Trophoblast cell (in vitro differentiated cells and primary cell): ENCODE data around the gene UBE2L3.

ENCODE experiments used
- DNase-seq, 2 donors: peaks; one replicate each; pipeline ENCODE4 v3.0.0-alpha.2; 2016
- H2AFZ ChIP-seq: 2 replicates; pipeline ENCODE4 v1.6.1; 2013; ENCODE audit warnings: low read length, moderate library complexity, mild to moderate bottlenecking; ENCODE audit not compliant: insufficient read depth, poor library complexity
- H2AK5ac ChIP-seq: 2 replicates; pipeline ENCODE4 v1.6.1; 2013; ENCODE audit warnings: mild to moderate bottlenecking, low read length
- H2BK120ac ChIP-seq: 2 replicates; pipeline ENCODE4 v1.6.1; 2013; ENCODE audit warnings: low read length, mild to moderate bottlenecking, moderate library complexity; ENCODE audit not compliant: insufficient read depth, poor library complexity
- H2BK12ac ChIP-seq: 2 replicates; pipeline ENCODE4 v1.6.1; 2013; ENCODE audit warnings: mild to moderate bottlenecking, low read length, moderate library complexity
- H2BK5ac ChIP-seq: 2 replicates; pipeline ENCODE4 v1.6.1; 2013; ENCODE audit warnings: low read length, low read depth, moderate library complexity, mild to moderate bottlenecking; ENCODE audit not compliant: poor library complexity
- H3K14ac ChIP-seq: 2 replicates; pipeline ENCODE4 v1.6.1; 2013; ENCODE audit warnings: mild to moderate bottlenecking, low read length
- H3K18ac ChIP-seq: 2 replicates; pipeline ENCODE4 v1.6.1; 2013; ENCODE audit warnings: mild to moderate bottlenecking, low read length
- H3K23ac ChIP-seq: 2 replicates; pipeline ENCODE4 v1.6.1; 2013; ENCODE audit warnings: low read length
- H3K27ac ChIP-seq: 2 replicates; pipeline ENCODE4 v1.5.1; 2013; ENCODE audit warnings: low read depth, mild to moderate bottlenecking, inconsistent platforms, low read length, moderate library complexity
- H3K27me3 ChIP-seq: 2 replicates; pipeline ENCODE4 v1.6.1; 2013; ENCODE audit warnings: inconsistent platforms, mild to moderate bottlenecking, low read length, moderate library complexity; ENCODE audit not compliant: insufficient read depth
- H3K36me3 ChIP-seq, 2 experiments: 1 replicate in 1 of 2; 2 replicates in 1 of 2; pipeline ENCODE4 v1.6.1; 2013; ENCODE audit warnings: low read length in 2 of 2, mild to moderate bottlenecking in 2 of 2, moderate library complexity in 1 of 2; ENCODE audit not compliant: insufficient read depth in 2 of 2, control insufficient read depth in 1 of 2
- H3K4ac ChIP-seq: 2 replicates; pipeline ENCODE4 v1.6.1; 2013; ENCODE audit warnings: low read depth, mild to moderate bottlenecking, low read length, moderate library complexity
- H3K4me1 ChIP-seq, 2 experiments: 1 replicate in 1 of 2; 2 replicates in 1 of 2; pipeline ENCODE4 v1.6.1; 2013; ENCODE audit warnings: low read length in 2 of 2, mild to moderate bottlenecking in 2 of 2, moderate library complexity in 1 of 2; ENCODE audit not compliant: insufficient read depth in 2 of 2, control insufficient read depth in 1 of 2
- H3K4me2 ChIP-seq: 2 replicates; pipeline ENCODE4 v1.6.1; 2013; ENCODE audit warnings: inconsistent platforms, mild to moderate bottlenecking, low read length, moderate library complexity
- H3K4me3 ChIP-seq: 2 replicates; pipeline ENCODE4 v1.5.1; 2013; ENCODE audit warnings: mild to moderate bottlenecking, low read depth, low read length, inconsistent platforms
- H3K79me1 ChIP-seq: one replicate; pipeline ENCODE4 v1.6.1; 2013; ENCODE audit warnings: low read length
- H3K79me2 ChIP-seq: 2 replicates; pipeline ENCODE4 v1.6.1; 2013; ENCODE audit warnings: low read length, mild to moderate bottlenecking; ENCODE audit not compliant: control insufficient read depth, insufficient read depth, poor library complexity
- H3K9ac ChIP-seq: 2 replicates; pipeline ENCODE4 v1.6.1; 2013; ENCODE audit warnings: mild to moderate bottlenecking, low read length
- H3K9me3 ChIP-seq: 2 replicates; pipeline ENCODE4 v1.6.1; 2013; ENCODE audit warnings: low read depth, mild to moderate bottlenecking, control low read depth, inconsistent platforms, low read length; ENCODE audit not compliant: insufficient read depth
- H4K12ac ChIP-seq: 2 replicates; pipeline ENCODE4 v1.6.1; 2013; ENCODE audit warnings: low read depth, mild to moderate bottlenecking, low read length, moderate library complexity
- H4K8ac ChIP-seq: 2 replicates; pipeline ENCODE4 v1.6.1; 2013; ENCODE audit warnings: low read depth, mild to moderate bottlenecking, low read length, moderate library complexity
- H4K91ac ChIP-seq: one replicate; pipeline ENCODE4 v1.6.1; 2013; ENCODE audit warnings: low read depth, mild to moderate bottlenecking, low read length, moderate library complexity
- WGBS: extraction: QIAGEN DNeasy Blood & Tissue Kit; methylation state at CpG from one replicate; pipeline ENCODE4 v1.1.7; 2013; ENCODE audit warnings: missing lambda C conversion rate; ENCODE audit not compliant: insufficient read length, insufficient coverage; ENCODE audit errors: extremely low coverage; 5-methylcytosine and 5-hydroxymethylcytosine counted together

UBE2L3 gene

DNA sequence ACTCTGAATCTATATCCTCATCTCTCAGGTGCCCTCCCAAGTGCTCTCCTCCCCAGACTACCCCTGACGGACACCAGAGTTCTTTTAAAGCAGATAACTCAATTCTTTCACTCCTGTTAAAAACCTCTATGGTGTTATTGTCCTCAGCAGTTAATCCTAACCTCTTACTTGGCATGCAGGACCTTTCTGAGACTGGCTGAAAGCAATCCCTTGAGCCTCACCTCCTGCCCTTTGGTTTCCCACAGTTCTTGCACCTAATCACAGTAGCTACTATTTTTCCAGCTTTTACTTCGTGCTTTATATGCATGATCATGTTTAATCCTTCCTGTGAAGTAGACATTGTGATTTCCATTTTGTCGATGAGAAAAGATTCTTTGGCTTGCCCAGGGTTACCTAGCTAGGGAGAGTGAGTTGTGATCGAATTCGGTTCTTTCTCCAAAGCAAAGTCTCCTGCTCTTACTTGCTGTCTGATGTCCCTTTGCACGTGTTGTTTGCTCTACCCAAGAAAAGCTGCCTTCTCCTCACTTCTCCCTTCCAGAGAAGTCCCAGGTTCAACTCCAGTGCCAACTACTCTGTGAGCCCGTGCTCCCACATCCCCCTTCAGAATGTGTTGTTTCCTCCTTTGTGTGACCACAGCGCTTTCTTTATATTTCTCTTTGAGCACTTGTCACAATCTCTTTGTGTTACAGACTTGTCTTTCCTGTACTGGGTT, 2.1 kb downstream of the UBE2L3 start:
- peaks cover 7 to 11% of the 10 kb centered on the region in 2 experiments for H3K4me1 ChIP-seq
- peak overlapping the region; percentile 100 for H3K4ac ChIP-seq
- peak overlapping the region; percentile 90 for H3K4me2 ChIP-seq
- H3K23ac ChIP-seq = no peak overlapping the region
- H3K79me1 ChIP-seq = peaks cover 10% of the 10 kb centered on the region
- no CpG with 5 or more reads among the region's 8 CpGs for WGBS
- no peak overlapping the region for H2BK12ac ChIP-seq
- H2BK5ac ChIP-seq = no peak overlapping the region
- H4K8ac ChIP-seq = no peak overlapping the region
- no peaks in the 10 kb centered on the region for H3K27me3 ChIP-seq
- DNase-seq = no peak
- H3K9ac ChIP-seq = peak overlapping the region; percentile 28
- no peak overlapping the region for H4K12ac ChIP-seq
- no peak overlapping the region for H2AK5ac ChIP-seq
- H3K36me3 ChIP-seq = peaks cover 6 to 7% of the 10 kb centered on the region in 2 experiments
- no peak overlapping the region for H4K91ac ChIP-seq
- no peak overlapping the region for H3K14ac ChIP-seq
- H3K27ac ChIP-seq = no peak overlapping the region
- no peak overlapping the region for H2AFZ ChIP-seq
- no peak overlapping the region for H3K4me3 ChIP-seq
- H2BK120ac ChIP-seq = no peak overlapping the region
- H3K18ac ChIP-seq = no peak overlapping the region
- H3K9me3 ChIP-seq = no peaks in the 10 kb centered on the region
- peaks cover 46% of the 10 kb centered on the region for H3K79me2 ChIP-seq

DNA sequence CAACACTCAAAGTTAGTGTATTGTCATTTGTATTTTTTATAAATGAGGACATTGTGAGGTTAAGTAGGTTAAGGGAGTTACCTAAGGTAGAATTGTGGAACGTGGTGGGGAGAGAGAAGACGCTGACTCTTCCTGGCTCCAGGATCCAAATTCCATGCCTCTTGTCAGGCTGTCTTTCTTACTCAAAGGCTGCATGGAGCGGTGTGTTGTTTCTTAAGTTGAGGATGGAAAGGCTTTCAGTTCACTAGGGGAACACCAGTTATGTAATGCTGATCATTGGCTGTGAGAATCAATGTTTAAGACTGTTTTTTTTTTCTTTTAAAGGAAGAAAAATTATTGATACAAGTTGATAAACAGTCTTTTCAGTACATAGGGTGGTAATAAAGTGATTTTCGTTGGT, 2.9 kb downstream of the UBE2L3 start:
- no peak overlapping the region for H3K14ac ChIP-seq
- H3K9me3 ChIP-seq = no peaks in the 10 kb centered on the region
- peaks cover 10% of the 10 kb centered on the region for H3K79me1 ChIP-seq
- H3K4ac ChIP-seq = peak overlapping the region; percentile 100
- no peak overlapping the region for H3K9ac ChIP-seq
- H2BK120ac ChIP-seq = no peak overlapping the region
- H3K4me3 ChIP-seq = no peak overlapping the region
- no peak overlapping the region for H2AK5ac ChIP-seq
- no peak overlapping the region for H2BK5ac ChIP-seq
- no peak overlapping the region for H3K4me2 ChIP-seq
- H3K27me3 ChIP-seq = no peaks in the 10 kb centered on the region
- 100% methylated on average over 1 of the region's 4 CpGs for WGBS
- H3K4me1 ChIP-seq = peaks cover 7 to 11% of the 10 kb centered on the region in 2 experiments
- no peak overlapping the region for H3K23ac ChIP-seq
- no peak overlapping the region for H3K27ac ChIP-seq
- no peak overlapping the region for H4K91ac ChIP-seq
- no peak for DNase-seq
- H3K18ac ChIP-seq = no peak overlapping the region
- no peak overlapping the region for H4K12ac ChIP-seq
- peaks cover 46% of the 10 kb centered on the region for H3K79me2 ChIP-seq
- no peak overlapping the region for H2AFZ ChIP-seq
- H4K8ac ChIP-seq = no peak overlapping the region
- peaks cover 6 to 7% of the 10 kb centered on the region in 2 experiments for H3K36me3 ChIP-seq
- H2BK12ac ChIP-seq = no peak overlapping the region

DNA sequence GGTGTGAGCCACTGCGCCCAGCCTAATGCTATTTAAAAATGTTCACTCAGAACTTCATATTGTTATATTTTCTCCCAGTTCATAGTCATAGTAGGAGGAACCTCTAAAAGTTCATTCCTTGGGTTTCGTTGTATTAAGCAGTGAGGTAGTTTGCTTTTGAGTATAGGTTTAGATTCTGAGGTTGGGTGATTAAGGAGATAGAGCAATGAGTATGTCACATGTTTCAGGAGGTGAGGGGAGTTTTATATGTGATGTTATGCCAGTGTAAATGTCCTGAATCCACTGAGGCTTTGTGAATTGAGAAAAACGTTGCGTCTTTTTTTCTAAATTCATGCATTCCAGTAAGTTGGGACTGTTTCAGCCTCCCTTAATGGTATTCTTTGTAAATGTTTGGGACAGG, 4.2 kb downstream of the UBE2L3 start:
- no peak overlapping the region for H3K9ac ChIP-seq
- no peak overlapping the region for H3K18ac ChIP-seq
- no peak overlapping the region for H2BK12ac ChIP-seq
- H3K79me1 ChIP-seq = peaks cover 10% of the 10 kb centered on the region
- no peaks in the 10 kb centered on the region for H3K27me3 ChIP-seq
- H3K23ac ChIP-seq = no peak overlapping the region
- no peak overlapping the region for H2BK5ac ChIP-seq
- no peak for DNase-seq
- peaks cover 51% of the 10 kb centered on the region for H3K79me2 ChIP-seq
- H3K36me3 ChIP-seq = peaks cover 6 to 7% of the 10 kb centered on the region in 2 experiments
- H3K4me1 ChIP-seq = peaks cover 7 to 11% of the 10 kb centered on the region in 2 experiments
- peak overlapping the region; percentile 80 for H3K4ac ChIP-seq
- H3K27ac ChIP-seq = no peak overlapping the region
- no peak overlapping the region for H2AFZ ChIP-seq
- H4K8ac ChIP-seq = no peak overlapping the region
- no peak overlapping the region for H2BK120ac ChIP-seq
- H4K91ac ChIP-seq = no peak overlapping the region
- no CpG with 5 or more reads among the region's 4 CpGs for WGBS
- H4K12ac ChIP-seq = no peak overlapping the region
- H2AK5ac ChIP-seq = no peak overlapping the region
- no peak overlapping the region for H3K4me2 ChIP-seq
- H3K4me3 ChIP-seq = no peak overlapping the region
- no peaks in the 10 kb centered on the region for H3K9me3 ChIP-seq
- no peak overlapping the region for H3K14ac ChIP-seq

DNA sequence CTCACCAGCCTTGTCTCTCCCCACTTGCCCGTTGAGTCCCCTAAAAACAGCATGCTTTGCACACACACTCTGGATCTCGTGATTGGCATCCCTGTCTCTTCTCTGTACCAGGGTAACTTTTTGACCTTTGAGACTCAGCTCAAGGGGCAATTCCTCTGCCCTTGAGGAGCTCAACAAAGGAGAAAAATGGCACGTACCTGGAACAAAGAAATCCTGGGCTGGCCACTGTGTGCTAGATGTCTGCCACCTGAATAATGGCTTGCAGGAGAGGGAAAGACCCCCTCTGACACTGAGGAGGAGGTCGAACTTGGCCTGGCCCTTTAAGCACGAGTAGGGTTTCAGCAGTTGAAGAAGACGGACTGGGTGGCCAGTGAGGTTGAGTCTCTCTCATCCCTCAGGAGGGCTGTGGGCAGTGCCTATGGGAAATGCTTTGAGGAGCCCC, 5.8 kb downstream of the UBE2L3 start:
- Histone ChIP-seq H3K4me3 (no peak overlapping the region), H3K23ac (no peak overlapping the region), H3K4me1 (peaks cover 12 to 15% of the 10 kb centered on the region in 2 experiments), H3K36me3 (peaks cover 8% of the 10 kb centered on the region in 2 experiments), H3K14ac (no peak overlapping the region), H4K8ac (no peak overlapping the region), H4K91ac (no peak overlapping the region), H3K9me3 (no peaks in the 10 kb centered on the region), H3K79me2 (peaks cover 54% of the 10 kb centered on the region), H4K12ac (no peak overlapping the region), H3K27me3 (no peaks in the 10 kb centered on the region), H2AFZ (no peak overlapping the region), H3K18ac (no peak overlapping the region), H3K4me2 (no peak overlapping the region), H2AK5ac (no peak overlapping the region), H3K9ac (no peak overlapping the region), H3K79me1 (peaks cover under 1% of the 10 kb centered on the region), H3K4ac (peak overlapping the region; percentile 94), H3K27ac (no peak overlapping the region), H2BK12ac (no peak overlapping the region), H2BK5ac (no peak overlapping the region), H2BK120ac (no peak overlapping the region)
- WGBS = no CpG with 5 or more reads among the region's 6 CpGs
- no peak for DNase-seq
